Activated CD4-positive, alpha-beta T cell treated with anti-CD3 and anti-CD28 coated beads, Interleukin-2, amount 10 ng/mL, durations not matched to agents 7 days and 5 days (primary cell): ENCODE data around the gene CDH18. TPM values are rescaled to one million over a fixed set of nuclear protein-coding genes. Genes with fewer than 3 reads are reported as not detected.

Experiments used
- CTCF ChIA-PET: fragments of 350-600 bp; sonication (Branson Sonifier 250); formaldehyde crosslinking; loops from one replicate; lab custom pipeline; 2021; ENCODE audit warnings: antibody characterized with exemption; lab: Charles Lee
- POLR2A ChIA-PET: fragments of 350-600 bp; sonication (Branson Sonifier 250); formaldehyde crosslinking; loops from one replicate; lab custom pipeline; 2021; ENCODE audit warnings: antibody characterized with exemption; lab: Charles Lee
- DNase-seq: peaks from one replicate; pipeline ENCODE4 v3.0.0-alpha.2; 2020
- H3K27ac Mint-ChIP-seq: one replicate; pipeline ENCODE4 v1.8.0; 2021; ENCODE audit warnings: mild to moderate bottlenecking, moderate library complexity, mixed read lengths
- H3K27me3 Mint-ChIP-seq: one replicate; pipeline ENCODE4 v1.8.0; 2021; ENCODE audit warnings: mixed read lengths
- H3K36me3 Mint-ChIP-seq: one replicate; pipeline ENCODE4 v1.8.0; 2021; ENCODE audit warnings: low read depth, mixed read lengths
- H3K4me1 Mint-ChIP-seq: one replicate; pipeline ENCODE4 v1.8.0; 2021; ENCODE audit warnings: mixed read lengths
- H3K4me3 Mint-ChIP-seq: one replicate; pipeline ENCODE4 v1.8.0; 2021; ENCODE audit warnings: mild to moderate bottlenecking, moderate library complexity, mixed read lengths
- H3K9me3 Mint-ChIP-seq: one replicate; pipeline ENCODE4 v1.8.0; 2021; ENCODE audit warnings: mixed read lengths
- total RNA-seq, 2 experiments: library from RNA; stranded (reverse); gene quantifications; one replicate each; pipeline ENCODE4 v1.2.3, GENCODE V29; 2021

The CDH18 gene
- total RNA-seq, 2 experiments from 2014 or later, result not detected

- H3K27me3 Mint-ChIP-seq, result no peaks in the 10 kb centered on the region
- no peak overlapping the region for H3K4me3 Mint-ChIP-seq
- no peaks in the 10 kb centered on the region for H3K36me3 Mint-ChIP-seq
- DNase-seq, result no peak
- H3K9me3 Mint-ChIP-seq, result peaks cover 4% of the 10 kb centered on the region
- no peaks in the 10 kb centered on the region for H3K4me1 Mint-ChIP-seq
- ChIA-PET POLR2A (no interaction called here), CTCF (no interaction called here)
- no peak overlapping the region for H3K27ac Mint-ChIP-seq
Measured at GRCh38 chr5:19920761-19921160, 67.2 kb downstream of the CDH18 start.

- no peaks in the 10 kb centered on the region for H3K4me1 Mint-ChIP-seq
- H3K4me3 Mint-ChIP-seq, result no peak overlapping the region
- ChIA-PET POLR2A (no interaction called here), CTCF (no interaction called here)
- H3K27me3 Mint-ChIP-seq, result no peaks in the 10 kb centered on the region
- DNase-seq, result no peak
- H3K36me3 Mint-ChIP-seq, result no peaks in the 10 kb centered on the region
- peaks cover 4% of the 10 kb centered on the region for H3K9me3 Mint-ChIP-seq
- H3K27ac Mint-ChIP-seq, result no peak overlapping the region
Measured at GRCh38 chr5:19918780-19919179, 69.2 kb downstream of the CDH18 start.

GRCh38 chr5:19917588-19918122, 70.3 kb downstream of the CDH18 start:
- H3K4me1 Mint-ChIP-seq, result no peaks in the 10 kb centered on the region
- peaks cover 4% of the 10 kb centered on the region for H3K9me3 Mint-ChIP-seq
- ChIA-PET POLR2A (no interaction called here), CTCF (no interaction called here)
- no peak for DNase-seq
- no peak overlapping the region for H3K4me3 Mint-ChIP-seq
- H3K27me3 Mint-ChIP-seq, result no peaks in the 10 kb centered on the region
- no peaks in the 10 kb centered on the region for H3K36me3 Mint-ChIP-seq
- H3K27ac Mint-ChIP-seq, result no peak overlapping the region

- POLR2A ChIA-PET, result no interaction called here
Measured at GRCh38 chr5:19910136-19910535, 77.9 kb downstream of the CDH18 start.

GRCh38 chr5:19904766-19905165, 83.2 kb downstream of the CDH18 start:
- CTCF ChIA-PET, result no interaction called here
- H3K27me3 Mint-ChIP-seq, result no peaks in the 10 kb centered on the region
- no peak overlapping the region for H3K27ac Mint-ChIP-seq
- no peak overlapping the region for H3K4me3 Mint-ChIP-seq
- POLR2A ChIA-PET, result no interaction called here
- DNase-seq, result no peak
- H3K4me1 Mint-ChIP-seq, result no peaks in the 10 kb centered on the region
- peaks cover 3% of the 10 kb centered on the region for H3K9me3 Mint-ChIP-seq
- H3K36me3 Mint-ChIP-seq, result no peaks in the 10 kb centered on the region

More at GRCh38 chr5:19910136-19910535, 77.9 kb downstream of the CDH18 start:
- no peak for DNase-seq
- Mint-ChIP-seq H3K4me1 (no peaks in the 10 kb centered on the region), H3K4me3 (no peak overlapping the region), H3K27me3 (no peaks in the 10 kb centered on the region), H3K36me3 (no peaks in the 10 kb centered on the region), H3K9me3 (peaks cover 5% of the 10 kb centered on the region), H3K27ac (no peak overlapping the region)
- CTCF ChIA-PET, result no interaction called here

GRCh38 chr5:19903611-19904010, 84.4 kb downstream of the CDH18 start:
- Mint-ChIP-seq H3K4me1 (no peaks in the 10 kb centered on the region), H3K27me3 (no peaks in the 10 kb centered on the region), H3K9me3 (peaks cover 3% of the 10 kb centered on the region), H3K36me3 (no peaks in the 10 kb centered on the region), H3K27ac (no peak overlapping the region), H3K4me3 (no peak overlapping the region)
- ChIA-PET CTCF (no interaction called here), POLR2A (no interaction called here)
- no peak for DNase-seq

GRCh38 chr5:19902316-19902934, 85.6 kb downstream of the CDH18 start:
- Mint-ChIP-seq H3K4me3 (no peak overlapping the region), H3K4me1 (no peaks in the 10 kb centered on the region), H3K36me3 (no peaks in the 10 kb centered on the region), H3K9me3 (peaks cover 3% of the 10 kb centered on the region), H3K27me3 (no peaks in the 10 kb centered on the region), H3K27ac (no peak overlapping the region)
- no peak for DNase-seq
- POLR2A ChIA-PET, result no interaction called here
- CTCF ChIA-PET, result no interaction called here

GRCh38 chr5:19900269-19900668, 87.7 kb downstream of the CDH18 start:
- no peak overlapping the region for H3K27ac Mint-ChIP-seq
- ChIA-PET CTCF (no interaction called here), POLR2A (no interaction called here)
- H3K36me3 Mint-ChIP-seq, result no peaks in the 10 kb centered on the region
- H3K27me3 Mint-ChIP-seq, result no peaks in the 10 kb centered on the region
- no peaks in the 10 kb centered on the region for H3K4me1 Mint-ChIP-seq
- peaks cover 3% of the 10 kb centered on the region for H3K9me3 Mint-ChIP-seq
- DNase-seq, result no peak
- no peak overlapping the region for H3K4me3 Mint-ChIP-seq

- Mint-ChIP-seq H3K4me1 (no peaks in the 10 kb centered on the region), H3K27me3 (no peaks in the 10 kb centered on the region), H3K4me3 (no peak overlapping the region), H3K36me3 (no peaks in the 10 kb centered on the region), H3K27ac (no peak overlapping the region), H3K9me3 (peaks cover 7% of the 10 kb centered on the region)
- DNase-seq, result no peak
- ChIA-PET POLR2A (no interaction called here), CTCF (no interaction called here)
Measured at GRCh38 chr5:19891658-19892057, 96.3 kb downstream of the CDH18 start.

GRCh38 chr5:19886123-19886917, 101.7 kb downstream of the CDH18 start:
- Mint-ChIP-seq H3K36me3 (no peaks in the 10 kb centered on the region), H3K27ac (no peak overlapping the region), H3K9me3 (peaks cover 3% of the 10 kb centered on the region), H3K4me3 (no peak overlapping the region), H3K27me3 (no peaks in the 10 kb centered on the region), H3K4me1 (no peaks in the 10 kb centered on the region)
- POLR2A ChIA-PET, result no interaction called here
- no peak for DNase-seq
- CTCF ChIA-PET, result no interaction called here

GRCh38 chr5:19885040-19885824, 102.8 kb downstream of the CDH18 start:
- Mint-ChIP-seq H3K4me3 (no peak overlapping the region), H3K9me3 (peaks cover 3% of the 10 kb centered on the region), H3K27ac (no peak overlapping the region), H3K27me3 (no peaks in the 10 kb centered on the region), H3K36me3 (no peaks in the 10 kb centered on the region), H3K4me1 (no peaks in the 10 kb centered on the region)
- DNase-seq, result no peak
- POLR2A ChIA-PET, result no interaction called here
- CTCF ChIA-PET, result no interaction called here

GRCh38 chr5:19880859-19881436, 107.1 kb downstream of the CDH18 start:
- Mint-ChIP-seq H3K27me3 (no peaks in the 10 kb centered on the region), H3K9me3 (no peaks in the 10 kb centered on the region), H3K36me3 (no peaks in the 10 kb centered on the region), H3K27ac (no peak overlapping the region), H3K4me3 (no peak overlapping the region), H3K4me1 (no peaks in the 10 kb centered on the region)
- POLR2A ChIA-PET, result no interaction called here
- CTCF ChIA-PET, result no interaction called here
- DNase-seq, result no peak

GRCh38 chr5:19880458-19880857, 107.5 kb downstream of the CDH18 start:
- CTCF ChIA-PET, result no interaction called here
- Mint-ChIP-seq H3K4me1 (no peaks in the 10 kb centered on the region), H3K36me3 (no peaks in the 10 kb centered on the region), H3K4me3 (no peak overlapping the region), H3K27ac (no peak overlapping the region), H3K27me3 (no peaks in the 10 kb centered on the region), H3K9me3 (no peaks in the 10 kb centered on the region)
- POLR2A ChIA-PET, result no interaction called here
- DNase-seq, result no peak
